ENCODE results near the gene PRSS50.

PRSS50 gene

GRCh38 chr3:46669191-46669999, 48.3 kb downstream of the PRSS50 start:
- no peak for DNase-seq

- DNase-seq = no peak
Measured at GRCh38 chr3:46668591-46668990, 49.1 kb downstream of the PRSS50 start.

GRCh38 chr3:46668116-46668515, 49.6 kb downstream of the PRSS50 start:
- no peak for DNase-seq

GRCh38 chr3:46667657-46668056, 50.0 kb downstream of the PRSS50 start:
- DNase-seq = no peak

GRCh38 chr3:46667061-46667621, 50.5 kb downstream of the PRSS50 start:
- DNase-seq = no peak

- DNase-seq = no peak
Measured at GRCh38 chr3:46666453-46666845, 51.2 kb downstream of the PRSS50 start.

DNA sequence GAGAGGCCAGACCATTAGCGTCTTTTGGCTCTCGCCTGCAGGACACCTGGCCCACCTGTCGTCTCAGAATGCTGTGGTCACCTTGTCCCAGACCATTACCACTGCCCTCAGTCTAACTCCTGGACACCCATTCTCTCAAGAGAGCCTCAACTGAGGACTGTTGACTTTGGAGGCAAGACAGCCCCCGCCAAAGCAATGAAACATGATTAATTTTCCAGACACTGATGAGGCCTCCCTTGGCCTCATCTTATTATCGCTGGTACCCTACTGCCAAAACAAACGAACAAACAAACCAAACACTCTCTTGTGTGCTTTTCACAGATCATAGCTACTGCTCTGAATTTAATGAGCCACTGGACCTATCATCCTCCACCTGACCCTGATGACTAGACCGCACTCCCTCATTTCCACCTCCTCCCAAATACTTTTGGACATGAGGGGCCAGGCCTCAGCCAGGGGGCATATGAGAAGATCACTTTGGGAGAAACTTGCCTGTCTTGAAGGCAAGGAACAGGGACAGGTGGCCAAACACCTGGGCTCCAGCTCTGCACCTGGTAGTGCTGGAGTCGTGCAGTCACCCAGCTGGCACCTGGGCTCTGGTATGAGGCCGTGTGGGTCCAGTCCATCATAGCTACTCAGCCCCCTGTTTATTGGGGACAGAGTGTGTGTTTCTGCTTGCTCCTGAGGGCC, 51.8 kb downstream of the PRSS50 start:
- DNase-seq = no peak

DNA sequence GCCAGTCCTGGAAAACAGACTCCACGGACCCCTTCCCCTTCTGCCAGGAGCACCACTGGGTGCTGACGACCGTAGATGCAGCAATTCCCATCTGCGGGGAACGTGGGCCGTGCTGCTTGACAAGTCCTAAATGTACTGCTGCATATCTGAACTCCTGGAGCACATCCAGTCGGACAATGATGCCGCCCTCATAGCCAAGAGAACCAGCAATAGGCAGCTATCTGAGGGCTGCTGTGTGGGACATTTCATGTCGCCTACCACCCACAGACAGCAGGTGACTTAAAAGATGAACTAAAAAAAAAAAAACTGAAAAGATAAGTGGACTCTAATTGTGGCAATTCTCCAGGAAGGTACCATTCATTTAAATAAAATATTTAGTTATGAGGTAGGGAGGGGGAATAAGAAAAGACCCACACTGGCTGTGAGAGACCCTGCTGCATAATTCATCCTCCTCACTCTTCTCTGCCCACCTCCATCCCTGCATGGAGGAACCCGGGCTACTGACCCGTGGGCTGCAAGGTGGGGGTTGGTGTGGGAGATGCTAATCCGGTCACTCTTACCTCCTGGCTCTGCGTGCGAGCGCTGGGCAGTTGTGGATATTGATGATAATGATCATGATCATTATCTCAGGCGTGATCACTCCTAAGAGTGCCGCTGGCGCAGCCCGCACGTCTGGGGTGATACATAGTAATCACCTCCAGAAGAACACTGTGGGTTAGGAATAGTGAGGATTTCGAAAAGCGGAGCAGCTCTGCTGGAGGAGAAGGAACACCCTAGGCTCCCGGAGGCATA, 52.5 kb downstream of the PRSS50 start:
- no peak for DNase-seq

- no peak for DNase-seq
Measured at GRCh38 chr3:46664188-46664970, 53.3 kb downstream of the PRSS50 start.

- DNase-seq = peak; percentile 77
Measured at GRCh38 chr3:46663591-46664135, 54.0 kb downstream of the PRSS50 start.

GRCh38 chr3:46662771-46663551, 54.7 kb downstream of the PRSS50 start:
- peak; percentile 81 for DNase-seq

All from eye (tissue), 1 donor.